ENCODE data around the gene SLC6A9.
A peak's percentile ranks its signal among the peaks of the same experiment; 100 is the strongest.

The SLC6A9 gene

DNA sequence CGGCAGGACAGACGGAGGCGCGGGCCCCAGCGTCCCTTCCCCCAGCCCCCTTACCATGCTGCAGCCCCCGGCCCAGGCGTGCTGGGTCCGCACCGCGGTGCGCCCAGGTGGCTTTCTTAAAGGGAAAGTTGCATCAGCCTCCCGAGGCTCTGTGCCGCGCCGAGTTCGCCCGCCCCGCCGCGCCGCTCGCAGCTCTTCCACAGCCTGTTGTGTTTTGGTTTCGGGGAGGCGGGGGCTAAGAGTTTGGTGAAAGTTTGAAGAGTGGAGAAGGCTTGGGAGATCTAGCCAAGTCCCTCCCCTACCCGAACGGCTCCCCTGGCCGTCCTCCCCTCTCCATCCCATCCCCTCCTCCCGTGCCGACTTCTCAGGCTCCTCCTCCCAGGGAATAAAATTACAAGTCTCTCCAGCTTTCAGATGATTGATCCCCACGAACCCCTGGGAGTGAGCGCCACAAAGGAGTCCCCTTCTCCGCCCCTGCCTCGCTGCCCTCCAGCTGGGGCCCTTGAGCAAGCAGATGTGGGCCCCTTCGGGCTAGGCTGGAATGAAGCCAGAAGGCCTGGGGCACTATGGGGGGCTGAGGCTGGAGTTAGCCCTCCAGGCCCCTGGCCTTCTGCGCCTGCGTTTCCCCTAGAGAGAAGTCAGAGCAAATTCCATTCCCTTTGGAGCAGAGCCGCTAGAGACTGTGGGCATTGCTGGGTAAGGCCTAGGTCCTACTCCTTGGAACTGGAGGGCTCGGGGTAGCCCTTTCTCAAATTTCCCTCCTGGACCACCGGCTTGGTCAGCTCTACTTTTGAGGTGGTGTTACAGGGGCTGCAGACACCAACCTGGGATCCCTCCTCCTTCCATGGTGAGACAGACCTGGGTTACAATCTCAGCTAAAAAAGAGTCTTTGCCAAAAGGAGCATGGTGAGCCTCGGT lies at the start of gene SLC6A9:
Gene SLC6A9 (minus strand): TSS at position 211 of the 918 bp plus-strand sequence. CDS start 7,185 bp downstream, outside the sequence.
- no peaks in the 10 kb centered on the region for H3K9me3 ChIP-seq (ENCODE audit: severe bottlenecking)
- peak within 1 kb of the TSS; percentile 96 for H3K27ac ChIP-seq

GRCh38 chr1:44079566-44079965 lies 48.3 kb upstream of the SLC6A9 start:
- Histone ChIP-seq H3K27me3 (ENCODE audit: insufficient read depth, low read depth, severe bottlenecking) (no peaks in the 10 kb centered on the region), H3K36me3 (no peaks in the 10 kb centered on the region), H3K9me3 (ENCODE audit: severe bottlenecking) (no peaks in the 10 kb centered on the region), H3K4me3 (ENCODE audit: low read depth, low read length) (no peak overlapping the region), H3K27ac (no peak overlapping the region)
- DNase-seq = no peak
- TF ChIP-seq, protein P1, sequence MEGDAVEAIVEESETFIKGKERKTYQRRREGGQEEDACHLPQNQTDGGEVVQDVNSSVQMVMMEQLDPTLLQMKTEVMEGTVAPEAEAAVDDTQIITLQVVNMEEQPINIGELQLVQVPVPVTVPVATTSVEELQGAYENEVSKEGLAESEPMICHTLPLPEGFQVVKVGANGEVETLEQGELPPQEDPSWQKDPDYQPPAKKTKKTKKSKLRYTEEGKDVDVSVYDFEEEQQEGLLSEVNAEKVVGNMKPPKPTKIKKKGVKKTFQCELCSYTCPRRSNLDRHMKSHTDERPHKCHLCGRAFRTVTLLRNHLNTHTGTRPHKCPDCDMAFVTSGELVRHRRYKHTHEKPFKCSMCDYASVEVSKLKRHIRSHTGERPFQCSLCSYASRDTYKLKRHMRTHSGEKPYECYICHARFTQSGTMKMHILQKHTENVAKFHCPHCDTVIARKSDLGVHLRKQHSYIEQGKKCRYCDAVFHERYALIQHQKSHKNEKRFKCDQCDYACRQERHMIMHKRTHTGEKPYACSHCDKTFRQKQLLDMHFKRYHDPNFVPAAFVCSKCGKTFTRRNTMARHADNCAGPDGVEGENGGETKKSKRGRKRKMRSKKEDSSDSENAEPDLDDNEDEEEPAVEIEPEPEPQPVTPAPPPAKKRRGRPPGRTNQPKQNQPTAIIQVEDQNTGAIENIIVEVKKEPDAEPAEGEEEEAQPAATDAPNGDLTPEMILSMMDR (IDR thresholded peaks at IDR 0.05; ENCODE audit: low read depth, low read length) = no peak

More for the DNA sequence above, at the start of gene SLC6A9:
- no peaks in the 10 kb centered on the region for H3K36me3 ChIP-seq
- peak; percentile 64 for DNase-seq
- no peaks in the 10 kb centered on the region for H3K27me3 ChIP-seq (ENCODE audit: insufficient read depth, low read depth, severe bottlenecking)
- H3K4me3 ChIP-seq (ENCODE audit: low read depth, low read length) = peak within 1 kb of the TSS; percentile 87
- TF ChIP-seq, protein P1 (IDR thresholded peaks at IDR 0.05; ENCODE audit: low read depth, low read length) = no peak

- DNase-seq = no peak
- Histone ChIP-seq H3K9me3 (ENCODE audit: severe bottlenecking) (no peaks in the 10 kb centered on the region), H3K27ac (no peak overlapping the region), H3K4me3 (ENCODE audit: low read depth, low read length) (no peak overlapping the region), H3K36me3 (no peaks in the 10 kb centered on the region), H3K27me3 (ENCODE audit: insufficient read depth, low read depth, severe bottlenecking) (no peaks in the 10 kb centered on the region)
- TF ChIP-seq, protein P1 (IDR thresholded peaks at IDR 0.05; ENCODE audit: low read depth, low read length) = no peak
Observed at GRCh38 chr1:44078104-44078503, 46.8 kb upstream of the SLC6A9 start.

DNA sequence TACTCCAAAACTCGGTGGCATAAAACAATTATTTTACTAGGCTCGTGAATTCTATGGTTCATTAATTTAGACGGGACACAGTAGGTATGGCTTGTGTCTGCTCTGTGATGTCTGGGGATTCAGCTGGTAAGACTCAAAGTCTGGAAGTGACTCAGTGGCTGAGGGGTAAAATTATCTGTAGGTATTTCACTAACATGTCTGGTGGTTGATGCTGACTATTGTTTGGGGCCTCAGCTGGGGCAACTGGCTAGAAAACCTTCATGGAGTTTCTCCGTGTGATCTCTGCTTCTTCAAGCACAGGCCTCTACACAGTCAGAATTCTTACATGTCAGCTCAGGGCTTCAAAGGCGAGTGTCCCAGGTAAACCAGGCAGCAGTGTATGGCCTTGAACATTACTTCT lies 46.2 kb upstream of the SLC6A9 start:
- H3K27ac ChIP-seq = no peak overlapping the region
- TF ChIP-seq, protein P1 (IDR thresholded peaks at IDR 0.05; ENCODE audit: low read depth, low read length) = no peak
- H3K9me3 ChIP-seq (ENCODE audit: severe bottlenecking) = no peaks in the 10 kb centered on the region
- no peaks in the 10 kb centered on the region for H3K36me3 ChIP-seq
- H3K27me3 ChIP-seq (ENCODE audit: insufficient read depth, low read depth, severe bottlenecking) = no peaks in the 10 kb centered on the region
- H3K4me3 ChIP-seq (ENCODE audit: low read depth, low read length) = no peak overlapping the region
- DNase-seq = no peak

DNA sequence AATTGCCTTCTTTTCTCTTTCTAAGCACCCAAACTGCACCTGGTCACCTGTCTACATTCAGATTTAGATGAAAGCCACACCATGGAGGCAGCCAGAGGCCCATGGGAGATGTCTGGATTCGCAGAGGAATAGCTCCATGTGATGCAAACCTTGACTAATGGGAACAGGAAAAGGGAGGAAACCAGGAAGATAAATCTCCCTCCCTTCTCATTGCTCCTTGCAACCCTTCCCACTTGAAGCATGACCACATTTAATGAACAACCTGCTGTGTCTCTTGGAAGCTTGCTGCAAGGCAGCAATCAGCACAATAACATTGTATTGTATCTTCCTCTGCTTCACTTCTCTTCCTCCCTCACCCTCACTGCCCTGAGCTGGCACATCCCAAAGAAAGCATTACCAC lies 44.8 kb upstream of the SLC6A9 start:
- Histone ChIP-seq H3K27ac (no peak overlapping the region), H3K36me3 (no peaks in the 10 kb centered on the region), H3K27me3 (ENCODE audit: insufficient read depth, low read depth, severe bottlenecking) (no peaks in the 10 kb centered on the region), H3K4me3 (ENCODE audit: low read depth, low read length) (no peak overlapping the region), H3K9me3 (ENCODE audit: severe bottlenecking) (no peaks in the 10 kb centered on the region)
- TF ChIP-seq, protein P1 (IDR thresholded peaks at IDR 0.05; ENCODE audit: low read depth, low read length) = no peak
- DNase-seq = no peak
